H1 (cell line): Measurements from ENCODE around the gene SLC6A17. TPM values are rescaled to one million over a fixed set of nuclear protein-coding genes. Genes with fewer than 3 reads are reported as not detected.

ENCODE experiments used
- HDAC2 ChIP-seq, 2 experiments: fragments of 300-600 bp in 1 of 2; sonication (generic) in 1 of 2; IDR thresholded peaks; 2 replicates each; pipeline ENCODE4 v1.6.1; 2011 to 2012; ENCODE audit warnings: low read depth in 2 of 2, low read length in 2 of 2, mild to moderate bottlenecking in 2 of 2, moderate library complexity in 2 of 2, borderline replicate concordance in 1 of 2, inconsistent platforms in 1 of 2
- RFX5 ChIP-seq: IDR thresholded peaks from 2 replicates; pipeline ENCODE4 v1.6.1; 2011; ENCODE audit warnings: low read depth, low read length, improper control_type of control experiment, borderline replicate concordance
- SP2 ChIP-seq: IDR thresholded peaks from 2 replicates; pipeline ENCODE4 v1.6.1; 2012; ENCODE audit warnings: mild to moderate bottlenecking, low read length, inconsistent platforms
- SUZ12 ChIP-seq: fragments of 200-600 bp; sonication (generic); IDR thresholded peaks from 2 replicates; pipeline ENCODE4 v1.6.1; 2012; ENCODE audit warnings: mild to moderate bottlenecking, inconsistent platforms, low read length, moderate library complexity, mixed read lengths
- TAF7 ChIP-seq: optimal IDR thresholded peaks from 2 replicates; pipeline ENCODE3; 2011; ENCODE audit warnings: low read depth, mild to moderate bottlenecking, inconsistent platforms, low read length, moderate library complexity, borderline replicate concordance
- YY1 ChIP-seq: IDR thresholded peaks from 2 replicates; pipeline ENCODE4 v1.6.1; 2011; ENCODE audit warnings: low read depth, mild to moderate bottlenecking, low read length
- polyA plus RNA-seq, 7 experiments: library from polyadenylated mRNA; depleted of rRNA in 3 of 7; stranded (reverse) in 5 of 7; unstranded in 2 of 7; fragments of >200 nt in 5 of 7; fragments of 200-250 nt in 2 of 7; gene quantifications; 1 replicate in 5 of 7; 2 replicates in 1 of 7; 4 replicates in 1 of 7; pipeline versions ENCODE4 v1.2.1 to v1.2.3, GENCODE V29; 2011 to 2013; ENCODE audit warnings: missing spikeins in 2 of 7, mixed read lengths in 2 of 7
- total RNA-seq: library from RNA; stranded (reverse); fragmentation: NEBNext Ultra II Directional; extraction: Animal tissue kit (Norgen Biotek cat#: 25700); gene quantifications from 2 replicates; pipeline ENCODE4 v1.2.1, GENCODE V29; 2021

SLC6A17 gene
- total and polyA plus RNA-seq, 2 of the 8 experiments (the other 6 are each of a cell fraction or from before 2014, with no cell fraction given): 0.15 to 0.28 TPM

GRCh38 chr1:110215621-110216515 lies 65.6 kb downstream of the SLC6A17 start (continued):
- TF ChIP-seq YY1: no peak
- TF ChIP-seq RFX5: no peak
- no peak for TF ChIP-seq SP2
- TF ChIP-seq SUZ12: no peak
- no peak for TF ChIP-seq HDAC2 (IDR thresholded peaks at IDR 0.05; ENCODE audit: borderline replicate concordance in 1 of 2, low read depth in 2 of 2, low read length in 2 of 2)
- no peak for TF ChIP-seq TAF7
